Measurements from ENCODE around the gene C1orf210. TPM values are rescaled to one million over a fixed set of nuclear protein-coding genes. Genes with fewer than 3 reads are reported as not detected.

Gene C1orf210
- polyA plus RNA-seq, 1 donor (not counting 4 experiments of a cell fraction or from before 2014, with no cell fraction given) = 5.6 TPM

DNA sequence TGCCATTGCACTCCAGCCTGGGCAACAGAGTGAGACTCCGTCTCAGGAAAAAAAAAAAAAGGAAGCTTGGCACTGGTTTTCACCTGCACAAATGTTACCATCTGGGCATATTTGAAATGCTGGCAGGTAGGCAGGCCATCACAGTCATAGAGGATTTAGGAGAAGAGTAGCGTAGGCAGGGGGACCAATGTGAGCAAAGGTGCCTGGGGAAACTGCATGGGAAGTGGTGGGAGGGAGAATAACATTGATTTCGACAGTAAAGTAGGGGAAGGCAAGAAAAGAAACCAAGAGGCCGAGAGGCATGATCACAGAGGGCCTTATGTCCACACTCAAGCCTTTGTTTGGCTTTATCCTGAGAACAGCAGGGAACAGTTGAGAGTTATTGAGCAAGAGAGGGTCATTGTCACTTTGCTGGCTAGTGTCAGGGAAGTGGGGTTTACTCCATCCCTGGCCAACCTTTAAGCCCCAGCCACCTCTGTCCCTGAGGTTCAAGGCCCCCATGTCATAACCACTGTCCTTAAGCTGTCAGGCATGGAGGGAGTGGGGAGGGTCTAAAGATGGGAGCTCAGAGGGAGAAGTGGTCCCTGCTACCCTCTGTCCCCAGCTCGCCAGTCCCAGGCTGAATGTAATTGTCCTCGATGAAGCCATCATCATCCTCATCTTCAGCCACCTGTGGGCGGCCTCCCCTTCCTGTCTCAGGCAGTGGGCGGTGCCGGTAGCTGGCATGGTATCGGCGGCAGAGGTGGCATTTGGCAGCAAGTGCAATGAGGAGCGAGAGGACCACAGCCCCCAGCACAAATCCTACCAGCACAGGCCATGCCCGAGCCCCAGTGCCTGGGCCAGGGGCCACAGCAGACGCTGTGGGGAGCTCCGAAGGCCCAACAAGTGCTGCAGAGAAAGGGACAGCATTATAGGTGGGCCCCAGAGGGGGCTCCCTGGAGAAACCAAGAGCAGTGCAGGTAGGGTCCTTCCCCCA, 2.9 kb downstream of the C1orf210 start:
- Histone ChIP-seq H3K9me1 (ENCODE audit: control insufficient read depth, extremely low read depth, insufficient read depth, low read length) (no peaks in the 10 kb centered on the region), H3K9ac (ENCODE audit: control insufficient read depth, extremely low read depth, insufficient read depth, low read length) (no peak overlapping the region), H3K27me3 (ENCODE audit: control insufficient read depth, extremely low read depth, insufficient read depth, low read length) (no peaks in the 10 kb centered on the region), H3K27ac (ENCODE audit: control insufficient read depth, insufficient read depth, low read length) (no peak overlapping the region), H3K79me2 (ENCODE audit: control insufficient read depth, insufficient read depth, low read length) (no peaks in the 10 kb centered on the region), H3K4me2 (ENCODE audit: control insufficient read depth, extremely low read depth, insufficient read depth, low read depth, low read length) (no peak overlapping the region), H3K4me1 (ENCODE audit: control insufficient read depth, extremely low read depth, insufficient read depth, low read length) (peaks cover 11% of the 10 kb centered on the region), H3K36me3 (ENCODE audit: control insufficient read depth in 2 of 2, extremely low read depth in 1 of 2, insufficient read depth in 2 of 2, low read length in 2 of 2) (no peaks in the 10 kb centered on the region), H3K9me3 (ENCODE audit: control insufficient read depth, low read depth, low read length) (no peaks in the 10 kb centered on the region), H3K4me3 (ENCODE audit: control insufficient read depth in 2 of 3, extremely low read depth in 1 of 3, insufficient read depth in 2 of 3, low read depth in 1 of 3, low read length in 3 of 3) (no peak overlapping the region), H4K20me1 (ENCODE audit: control insufficient read depth, extremely low read depth, insufficient read depth, low read length) (no peaks in the 10 kb centered on the region), H2AFZ (ENCODE audit: control insufficient read depth, low read length) (no peak overlapping the region)
- dilution Hi-C loops (cut with MboI; ENCODE audit: extremely low pct_ligation_motif_present, low sequenced_read_pairs) = no loop called here
- TF ChIP-seq, protein P1, sequence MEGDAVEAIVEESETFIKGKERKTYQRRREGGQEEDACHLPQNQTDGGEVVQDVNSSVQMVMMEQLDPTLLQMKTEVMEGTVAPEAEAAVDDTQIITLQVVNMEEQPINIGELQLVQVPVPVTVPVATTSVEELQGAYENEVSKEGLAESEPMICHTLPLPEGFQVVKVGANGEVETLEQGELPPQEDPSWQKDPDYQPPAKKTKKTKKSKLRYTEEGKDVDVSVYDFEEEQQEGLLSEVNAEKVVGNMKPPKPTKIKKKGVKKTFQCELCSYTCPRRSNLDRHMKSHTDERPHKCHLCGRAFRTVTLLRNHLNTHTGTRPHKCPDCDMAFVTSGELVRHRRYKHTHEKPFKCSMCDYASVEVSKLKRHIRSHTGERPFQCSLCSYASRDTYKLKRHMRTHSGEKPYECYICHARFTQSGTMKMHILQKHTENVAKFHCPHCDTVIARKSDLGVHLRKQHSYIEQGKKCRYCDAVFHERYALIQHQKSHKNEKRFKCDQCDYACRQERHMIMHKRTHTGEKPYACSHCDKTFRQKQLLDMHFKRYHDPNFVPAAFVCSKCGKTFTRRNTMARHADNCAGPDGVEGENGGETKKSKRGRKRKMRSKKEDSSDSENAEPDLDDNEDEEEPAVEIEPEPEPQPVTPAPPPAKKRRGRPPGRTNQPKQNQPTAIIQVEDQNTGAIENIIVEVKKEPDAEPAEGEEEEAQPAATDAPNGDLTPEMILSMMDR (optimal IDR thresholded peaks at IDR 0.05 in 1 of 3, IDR thresholded peaks at IDR 0.05 in 1 of 3, conservative IDR thresholded peaks at IDR 0.05 in 1 of 3; ENCODE audit: extremely low read depth in 1 of 3, insufficient read depth in 2 of 3, low read length in 3 of 3) = no peak
- TF ChIP-seq EZH2 (IDR thresholded peaks at IDR 0.05; ENCODE audit: low read length) = no peak
- DNase-seq (ENCODE audit: low read depth, low spot score) (no peak), FAIRE-seq (no peak)

DNA sequence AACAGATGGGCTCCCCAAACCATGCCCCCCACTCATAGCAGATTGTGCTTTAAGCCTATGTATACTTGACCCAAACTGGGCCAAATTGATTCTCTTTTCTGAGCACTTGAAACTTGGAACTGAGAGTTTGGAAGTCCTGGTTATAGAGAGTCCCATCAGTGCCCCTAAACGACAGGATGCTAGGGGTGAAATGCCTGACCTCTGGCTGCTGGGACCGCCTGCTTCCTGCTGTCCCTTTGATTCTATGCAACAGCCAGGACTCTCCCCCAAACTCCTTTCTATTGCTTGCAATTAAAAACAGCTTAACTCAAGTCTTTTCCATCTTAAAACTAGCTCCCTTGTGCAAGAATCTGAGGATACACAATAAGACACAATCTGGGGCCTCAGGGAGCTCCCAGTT, 4.7 kb downstream of the C1orf210 start:
- no peaks in the 10 kb centered on the region for H3K36me3 ChIP-seq (ENCODE audit: control insufficient read depth in 2 of 2, extremely low read depth in 1 of 2, insufficient read depth in 2 of 2, low read length in 2 of 2)
- no peak for DNase-seq (ENCODE audit: low read depth, low spot score)
- no peaks in the 10 kb centered on the region for H3K9me1 ChIP-seq (ENCODE audit: control insufficient read depth, extremely low read depth, insufficient read depth, low read length)
- H4K20me1 ChIP-seq (ENCODE audit: control insufficient read depth, extremely low read depth, insufficient read depth, low read length) = no peaks in the 10 kb centered on the region
- H3K9ac ChIP-seq (ENCODE audit: control insufficient read depth, extremely low read depth, insufficient read depth, low read length) = no peak overlapping the region
- dilution Hi-C loops (cut with MboI; ENCODE audit: extremely low pct_ligation_motif_present, low sequenced_read_pairs) = no loop called here
- no peak overlapping the region for H2AFZ ChIP-seq (ENCODE audit: control insufficient read depth, low read length)
- no peak overlapping the region for H3K4me2 ChIP-seq (ENCODE audit: control insufficient read depth, extremely low read depth, insufficient read depth, low read depth, low read length)
- H3K27ac ChIP-seq (ENCODE audit: control insufficient read depth, insufficient read depth, low read length) = no peak overlapping the region
- H3K4me3 ChIP-seq (ENCODE audit: control insufficient read depth in 2 of 3, extremely low read depth in 1 of 3, insufficient read depth in 2 of 3, low read depth in 1 of 3, low read length in 3 of 3) = no peak overlapping the region
- no peaks in the 10 kb centered on the region for H3K27me3 ChIP-seq (ENCODE audit: control insufficient read depth, extremely low read depth, insufficient read depth, low read length)
- TF ChIP-seq, protein P1 (optimal IDR thresholded peaks at IDR 0.05 in 1 of 3, IDR thresholded peaks at IDR 0.05 in 1 of 3, conservative IDR thresholded peaks at IDR 0.05 in 1 of 3; ENCODE audit: extremely low read depth in 1 of 3, insufficient read depth in 2 of 3, low read length in 3 of 3) = no peak
- no peak for TF ChIP-seq EZH2 (IDR thresholded peaks at IDR 0.05; ENCODE audit: low read length)
- H3K9me3 ChIP-seq (ENCODE audit: control insufficient read depth, low read depth, low read length) = no peaks in the 10 kb centered on the region
- no peaks in the 10 kb centered on the region for H3K79me2 ChIP-seq (ENCODE audit: control insufficient read depth, insufficient read depth, low read length)
- no peak for FAIRE-seq
- H3K4me1 ChIP-seq (ENCODE audit: control insufficient read depth, extremely low read depth, insufficient read depth, low read length) = peaks cover 10% of the 10 kb centered on the region
